Measurements from ENCODE around the gene CD37. TPM values are rescaled to one million over a fixed set of nuclear protein-coding genes. Genes with fewer than 3 reads are reported as not detected.

CD37 gene

Small RNAs within 50 kb of the gene (small RNA-seq; reads per million reads assigned to genes)
- gene MIR4324 (ENCODE audit: insufficient read depth): not detected
